ENCODE measurements around the gene MYOG.

DNA sequence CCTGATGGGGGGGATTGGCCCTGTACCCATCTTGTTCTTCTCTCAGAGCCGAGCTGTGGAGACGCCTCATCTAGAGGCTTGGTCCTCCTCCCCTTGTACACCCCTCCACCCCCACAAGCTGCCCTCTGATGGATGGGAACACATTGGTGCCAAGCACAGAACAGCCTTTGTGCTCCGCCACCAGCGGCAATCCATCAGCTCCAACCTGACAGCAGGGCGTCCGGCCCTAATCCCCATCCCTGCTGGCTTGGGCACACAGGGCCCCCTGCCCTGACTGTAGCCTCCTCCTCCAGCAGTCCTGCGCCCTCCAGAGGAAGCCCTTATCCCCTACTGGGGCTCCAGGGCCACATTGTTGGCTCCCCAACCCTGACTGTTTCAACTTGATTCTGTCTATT lies 3.8 kb upstream of the MYOG start:
- TF ChIP-seq CTCF (IDR thresholded peaks at IDR 0.05) (no peak), POLR2AphosphoS5 (IDR thresholded peaks at IDR 0.05) (no peak)

Data from transverse colon (tissue), 4 donors.